ENCODE results near the gene CDH3.

CDH3 gene

GRCh38 chr16:68664297-68664696, 19.2 kb downstream of the CDH3 start:
- in situ Hi-C loops (cut with HindIII; ENCODE audit: low sequenced_read_pairs), result no loop called here
- TF ChIP-seq, protein P1, sequence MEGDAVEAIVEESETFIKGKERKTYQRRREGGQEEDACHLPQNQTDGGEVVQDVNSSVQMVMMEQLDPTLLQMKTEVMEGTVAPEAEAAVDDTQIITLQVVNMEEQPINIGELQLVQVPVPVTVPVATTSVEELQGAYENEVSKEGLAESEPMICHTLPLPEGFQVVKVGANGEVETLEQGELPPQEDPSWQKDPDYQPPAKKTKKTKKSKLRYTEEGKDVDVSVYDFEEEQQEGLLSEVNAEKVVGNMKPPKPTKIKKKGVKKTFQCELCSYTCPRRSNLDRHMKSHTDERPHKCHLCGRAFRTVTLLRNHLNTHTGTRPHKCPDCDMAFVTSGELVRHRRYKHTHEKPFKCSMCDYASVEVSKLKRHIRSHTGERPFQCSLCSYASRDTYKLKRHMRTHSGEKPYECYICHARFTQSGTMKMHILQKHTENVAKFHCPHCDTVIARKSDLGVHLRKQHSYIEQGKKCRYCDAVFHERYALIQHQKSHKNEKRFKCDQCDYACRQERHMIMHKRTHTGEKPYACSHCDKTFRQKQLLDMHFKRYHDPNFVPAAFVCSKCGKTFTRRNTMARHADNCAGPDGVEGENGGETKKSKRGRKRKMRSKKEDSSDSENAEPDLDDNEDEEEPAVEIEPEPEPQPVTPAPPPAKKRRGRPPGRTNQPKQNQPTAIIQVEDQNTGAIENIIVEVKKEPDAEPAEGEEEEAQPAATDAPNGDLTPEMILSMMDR (IDR thresholded peaks at IDR 0.05; ENCODE audit: low read depth, low read length, missing control alignments), result no peak
- DNase-seq (ENCODE audit: low read depth), result no peak
- H3K4me3 ChIP-seq (ENCODE audit: low read depth, low read length), result no peak overlapping the region

DNA sequence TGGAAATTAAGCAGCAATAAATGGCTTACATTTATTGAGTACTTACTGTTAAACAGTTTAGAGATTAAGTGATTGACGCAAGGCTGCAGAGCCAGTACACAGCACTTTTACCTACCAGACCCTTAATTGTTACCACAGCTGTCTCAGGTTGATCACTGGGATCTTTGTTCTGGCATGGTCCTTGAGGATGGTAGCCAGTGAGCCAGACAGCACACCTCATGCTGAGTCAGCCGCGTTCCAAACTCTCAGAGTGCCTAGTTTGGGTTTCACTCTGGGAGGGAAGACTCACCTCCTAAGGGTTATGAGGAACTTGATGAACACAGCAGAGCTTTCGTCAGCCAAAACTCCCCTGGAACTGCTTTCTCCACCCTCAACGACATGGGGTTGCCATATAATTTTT, 20.4 kb downstream of the CDH3 start:
- no peak overlapping the region for H3K4me3 ChIP-seq (ENCODE audit: low read depth, low read length)
- TF ChIP-seq, protein P1 (IDR thresholded peaks at IDR 0.05; ENCODE audit: low read depth, low read length, missing control alignments), result no peak
- DNase-seq (ENCODE audit: low read depth), result no peak
- in situ Hi-C loops (cut with HindIII; ENCODE audit: low sequenced_read_pairs), result no loop called here

DNA sequence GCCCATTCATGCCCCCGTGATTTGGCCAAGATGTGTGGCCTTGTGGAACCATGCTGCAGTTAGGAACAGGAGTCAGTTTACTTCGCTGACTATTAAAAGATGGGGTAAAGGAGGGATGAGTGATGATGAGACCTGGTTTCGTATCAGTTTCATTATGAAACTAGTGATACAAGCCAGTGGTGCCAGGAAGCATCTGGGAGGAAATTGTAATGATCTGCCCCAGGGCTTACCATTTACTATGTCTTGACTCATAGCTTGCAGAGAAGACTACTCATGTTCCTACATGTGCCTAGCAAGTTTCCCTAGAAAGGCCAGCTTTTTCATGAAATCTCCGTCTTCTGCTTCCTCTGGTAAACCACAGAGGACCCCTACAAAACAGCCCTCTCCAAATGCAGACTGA, 23.2 kb downstream of the CDH3 start:
- no peak for DNase-seq (ENCODE audit: low read depth)
- no peak overlapping the region for H3K4me3 ChIP-seq (ENCODE audit: low read depth, low read length)
- in situ Hi-C loops (cut with HindIII; ENCODE audit: low sequenced_read_pairs), result no loop called here
- TF ChIP-seq, protein P1 (IDR thresholded peaks at IDR 0.05; ENCODE audit: low read depth, low read length, missing control alignments), result no peak

GRCh38 chr16:68676113-68676860, 31.2 kb downstream of the CDH3 start:
- no peak overlapping the region for H3K4me3 ChIP-seq (ENCODE audit: low read depth, low read length)
- TF ChIP-seq, protein P1 (IDR thresholded peaks at IDR 0.05; ENCODE audit: low read depth, low read length, missing control alignments), result no peak
- in situ Hi-C loops (cut with HindIII; ENCODE audit: low sequenced_read_pairs), result no loop called here
- no peak for DNase-seq (ENCODE audit: low read depth)

GRCh38 chr16:68681038-68681437, 35.9 kb downstream of the CDH3 start:
- in situ Hi-C loops (cut with HindIII; ENCODE audit: low sequenced_read_pairs), result no loop called here
- TF ChIP-seq, protein P1 (IDR thresholded peaks at IDR 0.05; ENCODE audit: low read depth, low read length, missing control alignments), result no peak
- no peak for DNase-seq (ENCODE audit: low read depth)
- no peak overlapping the region for H3K4me3 ChIP-seq (ENCODE audit: low read depth, low read length)

- TF ChIP-seq, protein P1 (IDR thresholded peaks at IDR 0.05; ENCODE audit: low read depth, low read length, missing control alignments), result no peak
- H3K4me3 ChIP-seq (ENCODE audit: low read depth, low read length), result no peak overlapping the region
- in situ Hi-C loops (cut with HindIII; ENCODE audit: low sequenced_read_pairs), result no loop called here
- no peak for DNase-seq (ENCODE audit: low read depth)
Measured at GRCh38 chr16:68685685-68686478, 40.8 kb downstream of the CDH3 start.

All from astrocyte of the cerebellum (primary cell).